Glutamatergic neuron (in vitro differentiated cells): ENCODE measurements around the gene BLM. TPM values are rescaled to one million over a fixed set of nuclear protein-coding genes. Genes with fewer than 3 reads are reported as not detected.

Experiments
- DNase-seq: peaks from one replicate; pipeline ENCODE4 v3.0.0; 2022
- H3K27ac Mint-ChIP-seq: one replicate; pipeline ENCODE4 v1.8.0; 2020; ENCODE audit warnings: mild to moderate bottlenecking, mixed read lengths, inconsistent platforms; ENCODE audit not compliant: unreplicated experiment
- H3K27me3 Mint-ChIP-seq: one replicate; pipeline ENCODE4 v1.8.0; 2020; ENCODE audit warnings: mild to moderate bottlenecking, moderate library complexity, mixed read lengths, inconsistent platforms; ENCODE audit not compliant: unreplicated experiment
- H3K36me3 Mint-ChIP-seq: one replicate; pipeline ENCODE4 v1.8.0; 2020; ENCODE audit warnings: mild to moderate bottlenecking, mixed read lengths, inconsistent platforms; ENCODE audit not compliant: unreplicated experiment
- H3K4me1 Mint-ChIP-seq: one replicate; pipeline ENCODE4 v1.8.0; 2020; ENCODE audit warnings: mild to moderate bottlenecking, low read depth, mixed read lengths, inconsistent platforms; ENCODE audit not compliant: unreplicated experiment
- H3K4me3 Mint-ChIP-seq: one replicate; pipeline ENCODE4 v1.8.0; 2020; ENCODE audit warnings: mild to moderate bottlenecking, mixed read lengths, inconsistent platforms; ENCODE audit not compliant: unreplicated experiment
- H3K9me3 Mint-ChIP-seq: one replicate; pipeline ENCODE4 v1.8.0; 2020; ENCODE audit warnings: mild to moderate bottlenecking, moderate library complexity, mixed read lengths, inconsistent platforms; ENCODE audit not compliant: unreplicated experiment
- CTCF ChIP-seq: fragments of 200-600 bp; sonication (generic); IDR thresholded peaks from one replicate; pipeline ENCODE4 v1.5.0; 2021; ENCODE audit not compliant: partially characterized antibody, unreplicated experiment
- total RNA-seq: library from RNA; stranded (reverse); fragmentation: NEBNext Ultra II Directional; extraction: Animal tissue kit (Norgen Biotek cat#: 25700); gene quantifications from one replicate; pipeline ENCODE4 v1.2.1, GENCODE V29; 2021; ENCODE audit not compliant: unreplicated experiment

BLM gene
- total RNA-seq, 1 donor from 2014 or later, result 5.4 TPM

GRCh38 chr15:90694987-90695386 lies 22.2 kb upstream of the BLM start:
- H3K4me1 Mint-ChIP-seq, result peaks cover 7% of the 10 kb centered on the region
- H3K27me3 Mint-ChIP-seq, result peaks cover 3% of the 10 kb centered on the region
- no peak for TF ChIP-seq CTCF

GRCh38 chr15:90697175-90697574 lies 20.0 kb upstream of the BLM start:
- Mint-ChIP-seq H3K9me3 (no peaks in the 10 kb centered on the region), H3K27ac (no peak overlapping the region), H3K36me3 (peaks cover 5% of the 10 kb centered on the region), H3K27me3 (peaks cover 5% of the 10 kb centered on the region), H3K4me1 (peaks cover under 1% of the 10 kb centered on the region), H3K4me3 (no peak overlapping the region)
- no peak for DNase-seq
- no peak for TF ChIP-seq CTCF

More at GRCh38 chr15:90694987-90695386, 22.2 kb upstream of the BLM start:
- no peak for DNase-seq
- no peaks in the 10 kb centered on the region for H3K36me3 Mint-ChIP-seq
- no peaks in the 10 kb centered on the region for H3K9me3 Mint-ChIP-seq
- H3K4me3 Mint-ChIP-seq, result no peak overlapping the region
- no peak overlapping the region for H3K27ac Mint-ChIP-seq

GRCh38 chr15:90698629-90699028 lies 18.5 kb upstream of the BLM start:
- DNase-seq, result no peak
- TF ChIP-seq CTCF, result no peak
- Mint-ChIP-seq H3K4me3 (no peak overlapping the region), H3K27me3 (peaks cover 7% of the 10 kb centered on the region), H3K27ac (no peak overlapping the region), H3K4me1 (no peaks in the 10 kb centered on the region), H3K36me3 (peaks cover 20% of the 10 kb centered on the region), H3K9me3 (peaks cover 2% of the 10 kb centered on the region)

GRCh38 chr15:90701048-90701447 lies 16.1 kb upstream of the BLM start:
- TF ChIP-seq CTCF, result no peak
- no peaks in the 10 kb centered on the region for H3K4me1 Mint-ChIP-seq
- no peak for DNase-seq
- H3K9me3 Mint-ChIP-seq, result peaks cover 2% of the 10 kb centered on the region
- H3K27me3 Mint-ChIP-seq, result peaks cover 7% of the 10 kb centered on the region
- no peak overlapping the region for H3K27ac Mint-ChIP-seq
- peaks cover 27% of the 10 kb centered on the region for H3K36me3 Mint-ChIP-seq
- H3K4me3 Mint-ChIP-seq, result no peak overlapping the region

- Mint-ChIP-seq H3K4me3 (no peak overlapping the region), H3K36me3 (peaks cover 27% of the 10 kb centered on the region), H3K9me3 (peaks cover 2% of the 10 kb centered on the region), H3K27ac (peak overlapping the region; percentile 62), H3K27me3 (peaks cover 6% of the 10 kb centered on the region), H3K4me1 (no peaks in the 10 kb centered on the region)
- DNase-seq, result no peak
- TF ChIP-seq CTCF, result no peak
Measured at GRCh38 chr15:90701880-90702630, 15.1 kb upstream of the BLM start.
